Measurements from ENCODE around the gene FBXO48.
"Not testable (repeated sequence)": the region's sequence is repeated elsewhere in the genome, so short reads cannot be mapped to it uniquely, and the experiment has no call there.

Gene FBXO48

GRCh38 chr2:68448671-68449653, 18.1 kb downstream of the FBXO48 start:
- no peak overlapping the region for H3K4me3 ChIP-seq (ENCODE audit: low read length)

DNA sequence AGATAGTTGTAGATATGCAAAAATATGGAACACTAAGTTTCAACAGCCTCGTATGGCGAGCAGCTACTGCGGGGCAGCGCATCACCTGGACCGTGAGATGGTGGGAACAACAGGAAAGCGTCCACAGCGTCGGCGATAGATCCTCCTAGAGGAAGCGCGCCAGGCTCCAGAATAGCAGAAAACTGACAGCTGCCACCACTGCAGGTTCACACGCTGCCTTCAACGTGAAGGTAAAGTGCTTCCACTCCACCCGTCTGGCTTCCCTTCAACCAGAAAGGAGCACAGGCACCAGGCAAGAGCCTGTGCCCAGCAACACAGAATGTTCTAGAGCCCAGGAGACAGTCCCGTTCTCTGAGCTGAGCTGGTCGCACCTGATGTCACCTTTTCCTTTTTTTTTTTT, 20.0 kb downstream of the FBXO48 start:
- Histone ChIP-seq H3K9ac (ENCODE audit: low read length) (no peak overlapping the region), H3K27ac (ENCODE audit: low read length) (no peak overlapping the region), H3K9me3 (ENCODE audit: control insufficient read depth, low read depth, low read length) (no peaks in the 10 kb centered on the region), H3K4me1 (ENCODE audit: control insufficient read depth, low read depth, low read length) (no peaks in the 10 kb centered on the region), H3K36me3 (ENCODE audit: control insufficient read depth, low read depth, low read length) (no peaks in the 10 kb centered on the region), H3K4me3 (ENCODE audit: low read length) (no peak overlapping the region), H3K27me3 (ENCODE audit: control insufficient read depth, insufficient read depth, low read length) (no peaks in the 10 kb centered on the region)

More at GRCh38 chr2:68448671-68449653, 18.1 kb downstream of the FBXO48 start:
- H3K9ac ChIP-seq (ENCODE audit: low read length), result no peak overlapping the region
- no peaks in the 10 kb centered on the region for H3K9me3 ChIP-seq (ENCODE audit: control insufficient read depth, low read depth, low read length)
- no peaks in the 10 kb centered on the region for H3K36me3 ChIP-seq (ENCODE audit: control insufficient read depth, low read depth, low read length)
- no peaks in the 10 kb centered on the region for H3K27me3 ChIP-seq (ENCODE audit: control insufficient read depth, insufficient read depth, low read length)
- no peaks in the 10 kb centered on the region for H3K4me1 ChIP-seq (ENCODE audit: control insufficient read depth, low read depth, low read length)
- H3K27ac ChIP-seq (ENCODE audit: low read length), result no peak overlapping the region

- H3K9me3 ChIP-seq (ENCODE audit: control insufficient read depth, low read depth, low read length); H3K4me1 ChIP-seq (ENCODE audit: control insufficient read depth, low read depth, low read length): not testable (repeated sequence)
Observed at GRCh38 chr2:68446425-68446824, 20.7 kb downstream of the FBXO48 start.

DNA sequence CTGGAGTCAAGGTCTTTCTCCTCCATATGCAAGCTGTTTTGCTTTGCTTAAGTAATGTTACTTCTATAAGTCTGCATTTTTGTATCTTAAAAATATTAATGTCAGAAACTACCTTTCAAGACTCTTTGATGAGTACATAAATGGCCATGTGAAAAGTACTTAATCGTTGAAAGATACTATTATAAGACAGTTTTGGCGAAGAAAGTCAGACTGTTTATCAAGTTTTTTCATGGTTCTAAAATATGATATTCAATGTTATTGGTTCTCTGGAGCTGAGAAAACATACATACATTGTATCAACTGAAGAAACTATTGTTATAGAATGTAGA, 25.1 kb downstream of the FBXO48 start:
- no peak overlapping the region for H3K4me3 ChIP-seq (ENCODE audit: low read length)
- H3K4me1 ChIP-seq (ENCODE audit: control insufficient read depth, low read depth, low read length), result no peaks in the 10 kb centered on the region
- no peaks in the 10 kb centered on the region for H3K9me3 ChIP-seq (ENCODE audit: control insufficient read depth, low read depth, low read length)
- H3K36me3 ChIP-seq (ENCODE audit: control insufficient read depth, low read depth, low read length), result no peaks in the 10 kb centered on the region
- no peaks in the 10 kb centered on the region for H3K27me3 ChIP-seq (ENCODE audit: control insufficient read depth, insufficient read depth, low read length)
- H3K9ac ChIP-seq (ENCODE audit: low read length), result no peak overlapping the region
- H3K27ac ChIP-seq (ENCODE audit: low read length), result no peak overlapping the region

More at GRCh38 chr2:68446425-68446824, 20.7 kb downstream of the FBXO48 start:
- H3K4me3 ChIP-seq (ENCODE audit: low read length); H3K27ac ChIP-seq (ENCODE audit: low read length); H3K9ac ChIP-seq (ENCODE audit: low read length); H3K36me3 ChIP-seq (ENCODE audit: control insufficient read depth, low read depth, low read length); H3K27me3 ChIP-seq (ENCODE audit: control insufficient read depth, insufficient read depth, low read length): not testable (repeated sequence)

GRCh38 chr2:68441179-68441993, 25.7 kb downstream of the FBXO48 start:
- Histone ChIP-seq H3K9me3 (ENCODE audit: control insufficient read depth, low read depth, low read length) (no peaks in the 10 kb centered on the region), H3K27me3 (ENCODE audit: control insufficient read depth, insufficient read depth, low read length) (no peaks in the 10 kb centered on the region), H3K27ac (ENCODE audit: low read length) (no peak overlapping the region), H3K4me3 (ENCODE audit: low read length) (no peak overlapping the region), H3K9ac (ENCODE audit: low read length) (no peak overlapping the region), H3K36me3 (ENCODE audit: control insufficient read depth, low read depth, low read length) (no peaks in the 10 kb centered on the region), H3K4me1 (ENCODE audit: control insufficient read depth, low read depth, low read length) (no peaks in the 10 kb centered on the region)

- no peak overlapping the region for H3K27ac ChIP-seq (ENCODE audit: low read length)
- H3K4me3 ChIP-seq (ENCODE audit: low read length), result no peak overlapping the region
- H3K36me3 ChIP-seq (ENCODE audit: control insufficient read depth, low read depth, low read length), result no peaks in the 10 kb centered on the region
- no peaks in the 10 kb centered on the region for H3K9me3 ChIP-seq (ENCODE audit: control insufficient read depth, low read depth, low read length)
- no peaks in the 10 kb centered on the region for H3K27me3 ChIP-seq (ENCODE audit: control insufficient read depth, insufficient read depth, low read length)
- H3K4me1 ChIP-seq (ENCODE audit: control insufficient read depth, low read depth, low read length), result no peaks in the 10 kb centered on the region
- no peak overlapping the region for H3K9ac ChIP-seq (ENCODE audit: low read length)
Observed at GRCh38 chr2:68438455-68439303, 28.4 kb downstream of the FBXO48 start.

DNA sequence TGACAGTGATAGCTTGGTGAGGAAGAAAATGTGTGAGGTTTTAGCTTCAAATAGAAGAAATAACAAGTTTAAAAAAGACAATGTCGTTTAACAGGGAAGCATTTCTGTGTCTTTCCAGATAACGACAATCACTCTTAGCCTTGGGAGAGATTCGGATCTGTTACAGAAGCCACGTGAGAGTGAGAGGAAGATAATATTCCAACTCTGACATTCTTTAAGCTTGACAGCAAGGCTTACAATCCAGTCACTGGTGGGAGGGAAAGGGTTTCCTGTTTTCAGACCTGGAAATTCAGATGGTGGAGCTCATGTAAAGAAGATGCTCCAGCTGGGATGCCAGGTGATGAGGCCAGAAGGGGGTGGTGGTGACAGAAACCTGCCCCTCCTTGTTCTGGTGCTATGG, 30.8 kb downstream of the FBXO48 start:
- Histone ChIP-seq H3K9ac (ENCODE audit: low read length) (no peak overlapping the region), H3K27me3 (ENCODE audit: control insufficient read depth, insufficient read depth, low read length) (no peaks in the 10 kb centered on the region), H3K27ac (ENCODE audit: low read length) (no peak overlapping the region), H3K9me3 (ENCODE audit: control insufficient read depth, low read depth, low read length) (no peaks in the 10 kb centered on the region), H3K4me3 (ENCODE audit: low read length) (no peak overlapping the region), H3K36me3 (ENCODE audit: control insufficient read depth, low read depth, low read length) (no peaks in the 10 kb centered on the region), H3K4me1 (ENCODE audit: control insufficient read depth, low read depth, low read length) (no peaks in the 10 kb centered on the region)

- Histone ChIP-seq H3K4me1 (ENCODE audit: control insufficient read depth, low read depth, low read length) (no peaks in the 10 kb centered on the region), H3K4me3 (ENCODE audit: low read length) (no peak overlapping the region), H3K9ac (ENCODE audit: low read length) (no peak overlapping the region), H3K9me3 (ENCODE audit: control insufficient read depth, low read depth, low read length) (no peaks in the 10 kb centered on the region), H3K27me3 (ENCODE audit: control insufficient read depth, insufficient read depth, low read length) (no peaks in the 10 kb centered on the region), H3K27ac (ENCODE audit: low read length) (no peak overlapping the region), H3K36me3 (ENCODE audit: control insufficient read depth, low read depth, low read length) (no peaks in the 10 kb centered on the region)
Observed at GRCh38 chr2:68435615-68436014, 31.5 kb downstream of the FBXO48 start.

DNA sequence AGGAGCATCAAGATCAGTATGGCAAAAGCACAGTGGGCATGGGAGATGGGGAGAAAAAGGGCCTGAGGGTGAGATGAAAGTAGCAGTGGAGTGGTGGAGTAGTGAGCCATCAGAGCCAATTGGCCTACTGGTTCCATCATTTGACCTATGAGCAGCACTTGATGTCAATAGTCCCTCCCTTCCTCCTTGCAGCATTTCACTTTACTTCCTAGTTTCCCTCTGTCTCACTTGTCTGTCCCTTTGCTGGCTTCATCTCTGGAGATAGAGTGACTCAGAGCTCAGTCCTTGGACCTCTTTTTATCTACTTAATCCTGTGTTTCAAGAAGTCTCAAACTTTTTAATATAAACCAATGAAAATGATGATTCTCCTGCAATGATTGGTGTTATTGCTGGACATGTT, 32.1 kb downstream of the FBXO48 start:
- H3K4me1 ChIP-seq (ENCODE audit: control insufficient read depth, low read depth, low read length), result no peaks in the 10 kb centered on the region
- no peak overlapping the region for H3K27ac ChIP-seq (ENCODE audit: low read length)
- H3K36me3 ChIP-seq (ENCODE audit: control insufficient read depth, low read depth, low read length), result no peaks in the 10 kb centered on the region

GRCh38 chr2:68432696-68433658, 34.1 kb downstream of the FBXO48 start:
- no peaks in the 10 kb centered on the region for H3K36me3 ChIP-seq (ENCODE audit: control insufficient read depth, low read depth, low read length)
- no peaks in the 10 kb centered on the region for H3K9me3 ChIP-seq (ENCODE audit: control insufficient read depth, low read depth, low read length)
- no peak overlapping the region for H3K27ac ChIP-seq (ENCODE audit: low read length)
- no peaks in the 10 kb centered on the region for H3K27me3 ChIP-seq (ENCODE audit: control insufficient read depth, insufficient read depth, low read length)
- no peaks in the 10 kb centered on the region for H3K4me1 ChIP-seq (ENCODE audit: control insufficient read depth, low read depth, low read length)
- H3K9ac ChIP-seq (ENCODE audit: low read length), result no peak overlapping the region
- H3K4me3 ChIP-seq (ENCODE audit: low read length), result no peak overlapping the region

More for the DNA sequence above, 32.1 kb downstream of the FBXO48 start:
- H3K4me3 ChIP-seq (ENCODE audit: low read length), result no peak overlapping the region
- no peaks in the 10 kb centered on the region for H3K9me3 ChIP-seq (ENCODE audit: control insufficient read depth, low read depth, low read length)
- no peak overlapping the region for H3K9ac ChIP-seq (ENCODE audit: low read length)
- H3K27me3 ChIP-seq (ENCODE audit: control insufficient read depth, insufficient read depth, low read length), result no peaks in the 10 kb centered on the region
